Measurements from ENCODE around the gene P2RY12. TPM values are rescaled to one million over a fixed set of nuclear protein-coding genes. Genes with fewer than 3 reads are reported as not detected.
"Not testable (repeated sequence)": the region's sequence is repeated elsewhere in the genome, so short reads cannot be mapped to it uniquely, and the experiment has no call there.

P2RY12 gene
- total and polyA plus RNA-seq, 2 of the 8 experiments (the other 6 are each of a cell fraction or from before 2014, with no cell fraction given): not detected

DNA sequence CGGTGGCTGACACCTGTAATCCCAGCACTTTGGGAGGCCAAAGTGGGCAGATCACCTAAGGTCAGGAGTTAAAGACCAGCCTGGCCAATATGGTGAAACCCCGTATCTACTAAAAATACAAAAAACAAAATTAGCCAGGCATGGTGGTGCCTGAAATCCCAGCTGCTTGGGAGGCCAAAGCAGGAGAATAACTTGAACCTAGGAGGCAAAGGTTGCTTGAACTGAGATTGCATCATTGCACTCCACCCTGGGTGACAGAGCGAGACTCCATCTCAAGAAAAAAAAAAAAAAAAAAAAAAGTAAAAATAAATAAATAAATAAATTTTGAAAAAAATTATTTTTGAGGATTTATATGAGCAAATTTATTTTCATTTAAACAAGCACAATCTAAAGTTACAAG is 7.6 kb upstream of the P2RY12 start:
- H3K56ac ChIP-seq (replicated peaks; ENCODE audit: insufficient read length, low read depth, low read length); H3K79me1 ChIP-seq (ENCODE audit: low read depth, low read length); H4K20me1 ChIP-seq (replicated peaks in 1 of 2; ENCODE audit: control insufficient read depth in 1 of 2, insufficient read depth in 2 of 2, low read length in 2 of 2); H3K9ac ChIP-seq (replicated peaks in 1 of 4; ENCODE audit: extremely low read depth in 1 of 4, low read depth in 3 of 4, low read length in 3 of 4); H3K4me3 ChIP-seq (ENCODE audit: extremely low read depth in 1 of 4, insufficient read depth in 2 of 4, low read depth in 3 of 4, low read length in 4 of 4); H3K9me3 ChIP-seq (ENCODE audit: insufficient read depth in 2 of 2, low read depth in 1 of 2, low read length in 1 of 2); H2BK20ac ChIP-seq (ENCODE audit: low read length); H3K27ac ChIP-seq (ENCODE audit: low read depth, low read length); H3K27me3 ChIP-seq (replicated peaks in 1 of 4; ENCODE audit: control insufficient read depth in 3 of 4, extremely low read depth in 1 of 4, insufficient read depth in 3 of 4, low read length in 3 of 4); H2BK12ac ChIP-seq (ENCODE audit: low read depth, low read length); H3K23me2 ChIP-seq (ENCODE audit: low read depth, low read length); H2BK120ac ChIP-seq (replicated peaks; ENCODE audit: low read depth, low read length); POLR2A ChIA-PET (ENCODE audit: partially characterized antibody); H2BK15ac ChIP-seq (ENCODE audit: low read length); H3K4ac ChIP-seq (replicated peaks; ENCODE audit: insufficient read length, low read depth, low read length); H3K14ac ChIP-seq (ENCODE audit: insufficient read length); FAIRE-seq; H2AK5ac ChIP-seq (ENCODE audit: low read depth, low read length); H3K4me1 ChIP-seq (replicated peaks in 1 of 4; ENCODE audit: control insufficient read depth in 3 of 4, insufficient read depth in 4 of 4, low read length in 3 of 4); H2BK5ac ChIP-seq (ENCODE audit: low read depth, low read length); DNase-seq (ENCODE audit: low read depth in 1 of 2, low spot score in 2 of 2); H3K4me2 ChIP-seq (ENCODE audit: insufficient read depth in 1 of 2, low read depth in 2 of 2, low read length in 2 of 2); H4K91ac ChIP-seq (replicated peaks; ENCODE audit: insufficient read length, low read length); H4K8ac ChIP-seq (ENCODE audit: extremely low read depth, insufficient read depth, low read length); H3K23ac ChIP-seq (ENCODE audit: insufficient read length); H3K79me2 ChIP-seq (ENCODE audit: control insufficient read depth in 1 of 2, insufficient read depth in 2 of 2, low read length in 2 of 2); H3K18ac ChIP-seq (ENCODE audit: extremely low read depth, low read length); H2AFZ ChIP-seq (ENCODE audit: low read length): not testable (repeated sequence)
- Histone ChIP-seq H3K36me3 (ENCODE audit: control insufficient read depth in 2 of 4, insufficient read depth in 4 of 4, low read length in 3 of 4) (peaks cover 0 to 17% (median 1%) of the 10 kb centered on the region in 4 experiments; a peak in 5 of 8 replicates), H4K5ac (ENCODE audit: insufficient read length, low read depth, low read length) (peak overlapping the region; percentile 36)
- WGBS, 2 experiments (ENCODE audit: extremely low coverage in 1 of 2, insufficient coverage in 1 of 2, insufficient read length in 1 of 2, insufficient replicate concordance in 2 of 2, low coverage in 1 of 2, low lambda C conversion rate in 2 of 2, missing lambda C conversion rate in 1 of 2): 73% methylated on average over 3 of the region's 3 CpGs; no CpG with 5 or more reads in 1 of the 2 experiments
- CTCF ChIA-PET (ENCODE audit: partially characterized antibody): interaction anchor here (1.0 kb wide), 1 partner anchor 13 kb away, joined by 3 read pairs; no protein-coding TSS in a partner anchor

Data from H1 (cell line).